Measurements from ENCODE around the gene HNRNPH1. TPM values are rescaled to one million over a fixed set of nuclear protein-coding genes. Genes with fewer than 3 reads are reported as not detected.

The HNRNPH1 gene
- total RNA-seq, 1 experiment from 2014 or later = 564 TPM

DNA sequence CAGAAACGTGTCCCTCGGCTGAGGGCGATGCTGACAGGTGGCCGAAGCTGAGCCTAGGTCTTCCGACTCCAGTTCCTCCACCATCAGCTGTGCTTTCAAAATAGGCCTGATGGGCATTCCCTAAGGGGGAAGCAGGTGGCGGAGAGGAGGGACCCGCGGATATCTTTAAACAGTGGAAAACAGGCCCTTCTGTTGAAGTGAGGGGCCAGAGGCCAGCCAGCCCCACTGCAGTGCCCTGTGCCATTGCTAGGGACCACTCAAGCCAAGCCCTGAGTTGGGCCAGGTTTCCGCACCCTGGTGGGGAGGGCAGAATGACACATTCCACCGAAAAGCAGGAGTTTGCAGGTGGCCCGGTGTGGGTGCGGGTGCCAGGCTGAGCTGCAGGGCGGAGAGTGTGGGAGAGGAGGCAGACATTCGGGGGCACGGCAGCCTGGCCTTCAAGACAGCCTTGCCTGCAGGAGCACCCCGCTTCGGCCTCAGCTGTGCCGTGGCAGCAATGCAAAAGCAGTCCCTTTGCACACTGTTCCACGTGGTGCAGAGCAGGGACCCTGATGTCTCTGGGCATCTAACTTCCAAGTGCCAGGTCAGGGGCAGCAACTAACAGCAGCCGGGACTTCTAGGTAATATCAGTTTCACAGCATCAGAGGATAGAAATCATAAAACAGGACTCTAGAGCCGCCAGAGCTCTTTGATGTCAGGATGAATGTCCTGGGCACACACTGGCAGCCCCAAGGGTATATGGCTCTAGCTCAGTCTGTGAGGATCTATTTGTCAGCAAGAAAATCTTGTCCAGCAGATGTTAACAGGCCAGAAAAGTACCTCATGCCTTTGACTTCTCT is 17.2 kb downstream of the HNRNPH1 start:
- DNase-seq (ENCODE audit: extremely low read depth, low read depth) = no peak

DNA sequence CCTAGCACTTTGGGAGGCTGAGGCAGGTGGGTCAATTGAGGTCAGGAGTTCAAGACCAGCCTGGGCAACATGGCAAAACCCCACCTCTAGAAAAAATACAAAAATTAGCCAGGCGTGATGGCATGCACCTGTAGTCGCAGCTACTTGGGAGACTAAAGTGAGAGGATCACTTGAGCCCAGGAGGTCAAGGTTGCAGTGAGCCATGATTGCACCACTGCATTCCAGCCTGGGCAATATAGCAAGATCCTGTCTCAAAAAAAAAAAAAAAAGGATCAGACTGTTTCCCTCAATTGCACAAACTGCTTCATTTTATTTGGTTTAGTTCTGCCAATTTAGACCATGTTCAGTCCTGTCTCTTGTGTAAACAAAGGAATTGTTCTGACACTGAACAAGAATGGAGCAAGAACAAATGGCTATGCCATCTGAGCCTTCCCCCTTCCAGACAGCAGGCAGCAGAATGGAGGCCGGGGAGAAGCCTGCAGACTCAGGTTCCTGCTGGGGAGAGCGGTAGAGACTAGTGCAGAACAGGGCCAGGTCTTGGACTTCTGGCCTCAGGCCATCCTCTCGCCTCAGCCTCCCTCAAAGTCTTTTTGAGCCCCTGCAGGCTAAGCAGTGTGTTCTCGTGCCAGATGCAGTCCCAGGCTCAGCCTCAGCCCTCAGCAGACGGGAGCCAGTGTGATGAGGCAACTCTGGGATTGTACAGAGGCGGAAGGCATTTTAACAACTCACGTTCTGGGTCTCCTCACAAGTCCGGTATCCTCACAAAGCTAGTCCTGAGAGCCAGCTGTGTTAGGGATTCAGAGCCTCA is 18.2 kb downstream of the HNRNPH1 start:
- no peak for DNase-seq (ENCODE audit: extremely low read depth, low read depth)

DNA sequence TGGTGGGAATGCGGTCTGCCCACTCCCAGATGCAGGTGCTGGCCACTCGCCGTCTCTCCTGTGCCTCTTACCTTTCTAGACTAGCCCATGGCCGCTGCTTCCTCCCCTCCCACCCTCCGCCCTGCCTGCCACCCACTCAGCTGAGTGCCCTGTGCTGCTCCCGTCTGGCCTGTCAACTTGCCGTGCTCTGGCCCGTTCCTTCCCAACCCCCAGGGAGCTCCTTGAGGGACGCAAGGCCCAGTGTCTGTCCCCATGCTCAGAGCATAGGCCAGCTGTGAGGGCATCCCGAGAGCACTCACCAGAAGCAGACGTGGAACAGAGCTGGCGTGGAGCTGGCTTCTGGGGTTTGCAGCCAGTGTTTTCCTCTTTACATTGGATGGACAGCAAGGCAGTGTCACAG is 20.2 kb downstream of the HNRNPH1 start:
- no peak for DNase-seq (ENCODE audit: extremely low read depth, low read depth)

DNA sequence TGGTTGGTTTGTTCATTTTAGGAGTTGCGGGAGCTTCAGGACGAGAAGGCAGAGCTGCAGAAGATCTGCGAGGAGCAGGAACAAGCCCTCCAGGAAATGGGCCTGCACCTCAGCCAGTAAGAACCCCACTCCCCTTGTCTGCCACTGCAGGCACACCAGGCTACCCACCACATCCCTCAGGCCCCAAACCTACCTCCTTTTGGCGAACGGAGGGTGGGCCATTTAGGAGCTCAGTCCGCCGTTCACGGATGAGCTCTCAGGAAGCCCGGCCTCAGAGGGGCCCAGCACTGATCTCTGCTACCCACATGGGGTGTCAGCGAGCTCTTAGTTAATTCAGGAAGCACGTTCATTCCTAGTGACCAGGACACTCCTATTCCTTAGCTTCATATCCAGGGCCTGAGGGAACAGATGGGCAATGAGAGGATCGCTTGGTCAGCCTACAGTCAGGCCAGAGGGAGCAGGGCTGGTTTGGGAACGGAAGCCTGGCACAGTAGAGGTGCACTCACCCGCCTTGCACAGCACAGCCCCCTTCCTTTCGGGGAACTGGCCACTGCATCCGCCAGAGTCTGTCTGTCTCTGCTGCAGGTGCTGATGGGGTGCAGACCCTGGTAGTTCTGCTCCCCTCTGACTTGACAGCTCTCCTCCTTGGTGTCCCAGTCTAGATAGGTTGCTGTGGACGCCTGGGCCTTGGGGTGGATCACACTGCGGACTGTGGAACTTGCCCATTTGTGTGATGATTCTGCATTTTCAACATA is 21.4 kb downstream of the HNRNPH1 start:
- DNase-seq (ENCODE audit: extremely low read depth, low read depth) = no peak

DNA sequence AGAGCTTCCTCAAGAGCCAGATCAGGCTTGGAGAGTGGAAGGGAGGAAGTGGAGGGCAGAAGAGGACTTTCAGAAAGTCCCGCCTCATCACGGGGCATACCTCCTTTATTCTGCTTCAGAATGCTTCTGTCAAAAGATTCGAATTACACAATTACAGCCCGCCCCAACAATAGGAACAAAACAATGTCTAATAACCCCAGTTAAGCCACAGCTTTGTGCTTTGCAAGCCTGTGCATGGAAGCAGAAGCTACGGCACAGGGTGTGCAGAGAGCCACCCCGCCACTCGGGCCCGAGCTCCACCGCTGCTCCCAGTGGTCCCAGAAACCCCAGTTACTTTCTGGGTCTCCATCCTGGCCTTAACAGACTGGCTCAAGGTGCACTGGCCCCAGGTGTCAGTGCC is 23.5 kb downstream of the HNRNPH1 start:
- DNase-seq (ENCODE audit: extremely low read depth, low read depth) = no peak

DNA sequence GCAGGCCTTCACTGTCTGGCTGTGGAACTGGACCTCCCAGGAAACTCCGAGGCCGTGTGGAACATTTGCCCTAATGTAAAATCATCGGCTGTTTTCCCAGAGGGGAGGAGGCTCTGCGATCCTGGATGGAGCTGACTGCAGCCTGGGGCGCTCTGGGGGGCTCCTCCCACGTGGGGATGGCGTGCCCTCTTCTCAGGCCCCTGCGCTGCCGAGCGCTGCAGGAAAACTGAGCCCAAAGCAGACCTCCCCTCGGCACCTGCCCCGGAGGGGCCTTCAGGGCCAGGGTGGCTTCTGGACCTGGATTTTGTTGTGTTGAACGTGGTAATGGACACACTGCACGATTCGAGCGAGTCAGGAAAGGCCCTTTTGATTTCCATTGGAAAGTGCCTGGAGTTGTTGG is 23.9 kb downstream of the HNRNPH1 start:
- no peak for DNase-seq (ENCODE audit: extremely low read depth, low read depth)

DNA sequence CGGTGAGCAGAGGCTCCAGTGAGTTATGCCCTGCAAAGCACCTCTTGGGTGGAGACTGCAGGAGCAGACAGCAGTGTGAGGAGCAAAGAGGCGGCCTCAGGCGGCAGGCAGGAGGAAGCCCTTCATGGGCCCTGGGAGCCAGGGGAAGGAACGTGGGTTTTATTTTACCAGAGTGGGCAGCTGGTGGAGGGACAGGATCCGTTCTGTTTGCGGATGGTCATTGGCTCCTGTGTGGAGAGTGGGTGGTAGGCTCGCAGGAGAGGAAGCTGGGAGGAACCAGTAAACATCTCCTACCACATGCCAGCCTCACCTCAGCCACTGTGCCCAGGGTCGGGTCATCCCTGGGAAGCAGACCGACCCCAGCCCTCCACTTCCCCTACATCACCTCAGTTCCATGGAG is 24.4 kb downstream of the HNRNPH1 start:
- DNase-seq (ENCODE audit: extremely low read depth, low read depth) = no peak

DNA sequence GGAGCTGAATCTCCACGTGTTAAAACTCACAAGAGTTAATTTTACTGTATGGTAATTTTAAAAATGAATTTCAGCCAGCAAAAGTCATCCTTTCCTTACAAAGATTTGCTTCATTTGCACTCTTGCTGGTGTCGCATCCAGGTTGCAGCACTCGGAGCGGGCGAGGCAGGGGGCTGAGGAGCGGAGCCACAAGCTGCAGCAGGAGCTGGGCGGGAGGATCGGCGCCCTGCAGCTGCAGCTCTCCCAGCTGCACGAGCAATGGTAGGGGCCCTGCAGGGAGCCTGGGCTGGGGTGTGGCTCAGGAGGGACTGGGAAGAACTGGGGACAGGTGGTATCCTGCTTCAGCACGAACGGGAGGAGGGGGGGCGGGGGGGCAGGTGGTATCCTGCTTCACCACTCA is 27.1 kb downstream of the HNRNPH1 start:
- no peak for DNase-seq (ENCODE audit: extremely low read depth, low read depth)

DNA sequence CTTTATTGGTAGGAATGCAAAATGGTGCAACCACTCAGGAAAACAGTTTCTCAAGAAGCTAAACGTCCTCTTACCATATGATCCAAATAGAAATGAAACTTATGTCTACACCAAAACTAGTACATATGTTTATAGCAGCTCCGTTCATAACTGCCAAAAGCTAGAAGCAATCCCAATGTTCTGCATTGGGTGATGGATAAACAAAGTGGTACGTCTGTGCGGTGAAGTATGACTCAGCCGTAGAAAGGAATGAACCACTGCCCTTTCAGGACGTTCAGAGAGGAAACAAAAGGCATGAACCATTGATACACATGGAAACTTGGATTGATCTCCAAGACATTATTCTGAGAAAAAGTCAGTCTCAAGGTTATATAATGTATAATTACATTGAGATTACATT is 27.6 kb downstream of the HNRNPH1 start:
- no peak for DNase-seq (ENCODE audit: extremely low read depth, low read depth)

DNA sequence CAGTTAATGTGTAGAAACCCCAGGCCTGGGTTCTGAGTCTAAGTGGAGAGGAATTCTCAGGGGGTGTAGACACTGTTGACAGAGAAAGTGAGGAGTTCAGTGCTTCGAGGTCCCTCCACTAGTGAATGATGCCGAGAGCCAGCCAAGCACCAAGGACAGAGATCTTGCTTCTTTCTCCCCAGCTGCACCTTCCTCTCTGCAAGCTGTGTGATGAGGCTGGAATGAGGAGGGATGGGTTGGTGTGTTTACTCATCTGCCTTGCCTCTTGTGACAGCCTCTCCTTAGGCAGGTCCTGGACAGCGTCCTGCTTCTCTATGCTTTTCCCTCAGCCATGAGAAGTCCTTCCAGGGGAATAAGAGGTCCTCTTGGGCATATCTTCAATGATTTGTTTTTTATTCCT is 35.3 kb downstream of the HNRNPH1 start:
- no peak for DNase-seq (ENCODE audit: extremely low read depth, low read depth)

DNA sequence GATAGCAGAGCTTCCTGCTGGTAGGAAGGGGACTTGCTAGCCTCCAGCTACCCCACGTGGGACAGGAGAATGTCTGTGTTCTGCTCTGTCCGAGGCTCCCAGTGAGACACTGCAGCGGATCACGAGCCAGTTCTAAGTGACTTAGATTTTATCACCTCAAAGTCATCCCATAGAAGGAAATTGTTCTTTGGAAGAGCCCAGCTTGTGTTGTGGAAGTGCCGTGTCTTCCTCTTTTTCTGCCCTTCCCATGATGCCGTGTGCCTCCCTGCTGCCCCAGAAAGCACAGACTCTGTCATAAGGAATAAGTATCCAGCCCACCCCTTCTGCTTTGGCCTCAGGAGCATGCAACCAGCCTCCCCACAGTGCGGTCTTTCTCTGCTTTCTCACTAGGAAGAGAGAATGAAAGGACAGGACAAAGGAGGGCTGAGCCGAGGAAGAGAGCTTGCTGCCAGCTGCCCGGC is 37.5 kb downstream of the HNRNPH1 start:
- no peak for DNase-seq (ENCODE audit: extremely low read depth, low read depth)

DNA sequence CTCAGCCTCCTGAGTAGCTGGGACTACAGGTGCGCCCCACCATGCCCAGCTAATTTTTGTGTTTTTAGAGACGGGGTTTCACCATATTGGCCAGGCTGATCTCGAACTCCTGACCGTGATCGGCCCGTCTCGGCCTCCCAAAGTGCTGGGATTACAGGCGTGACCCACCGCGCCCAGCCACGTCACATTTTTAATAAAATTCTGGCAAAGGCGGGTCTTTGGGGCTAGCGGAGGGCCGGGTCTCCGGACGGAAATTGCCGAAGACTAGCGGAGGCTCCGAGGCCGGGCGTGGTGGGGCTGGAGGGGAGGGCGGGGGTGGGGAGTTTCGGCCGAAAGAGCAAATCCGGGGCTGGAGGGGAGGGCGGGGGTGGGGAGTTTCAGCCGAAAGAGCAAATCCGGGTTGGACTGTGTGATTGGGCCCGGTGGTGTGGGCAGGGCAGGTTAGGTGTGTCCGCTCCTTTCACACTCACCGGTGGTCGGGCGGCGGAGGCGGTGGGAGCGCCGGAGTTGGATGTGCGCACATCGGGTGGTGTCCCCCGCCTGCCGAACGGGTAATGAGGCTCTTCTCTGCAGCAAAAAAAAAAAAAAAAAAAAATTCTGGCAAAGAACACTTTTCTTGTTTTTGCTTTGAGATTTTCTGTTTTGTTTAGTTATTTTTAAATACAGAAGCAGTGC is 46.0 kb downstream of the HNRNPH1 start:
- DNase-seq (ENCODE audit: extremely low read depth, low read depth) = no peak

DNA sequence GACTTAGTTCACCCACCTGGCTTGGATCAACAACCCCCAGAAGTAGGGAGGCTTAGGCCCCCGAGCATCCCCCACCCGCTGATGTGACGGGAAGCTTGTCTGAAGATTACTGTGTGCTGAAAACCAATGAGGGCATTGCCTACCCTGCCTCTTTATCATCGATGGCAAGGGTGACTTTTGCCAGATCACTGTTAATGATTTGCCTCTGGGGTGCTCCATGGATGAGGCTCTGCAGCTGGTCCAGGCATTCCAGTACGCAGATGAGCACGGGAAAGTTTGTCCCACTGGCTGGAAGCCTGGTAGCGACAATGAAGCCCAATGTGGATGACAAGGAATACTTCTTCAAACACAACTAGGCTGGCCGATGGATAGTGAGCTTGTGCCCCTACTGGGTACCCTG is 51.1 kb downstream of the HNRNPH1 start:
- DNase-seq (ENCODE audit: extremely low read depth, low read depth) = no peak

DNA sequence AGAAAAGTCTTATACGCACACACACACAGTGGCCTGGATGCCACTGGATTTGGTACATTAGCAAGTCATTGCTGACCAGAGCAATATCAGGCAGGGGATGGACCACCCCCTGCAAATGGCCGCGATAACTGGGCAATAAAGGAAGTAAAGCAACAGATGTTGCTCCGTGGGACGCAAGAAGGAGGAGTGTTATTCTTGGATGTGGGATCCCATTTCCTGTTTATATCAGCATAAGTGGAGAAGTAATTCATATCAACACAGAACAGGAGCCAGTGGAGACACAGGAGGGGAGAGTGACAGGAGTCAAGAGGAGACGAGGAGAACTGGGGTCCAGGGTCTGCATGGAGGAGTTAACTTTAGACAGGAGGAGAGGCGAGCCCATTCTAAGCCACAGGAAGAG is 54.8 kb downstream of the HNRNPH1 start:
- no peak for DNase-seq (ENCODE audit: extremely low read depth, low read depth)

DNA sequence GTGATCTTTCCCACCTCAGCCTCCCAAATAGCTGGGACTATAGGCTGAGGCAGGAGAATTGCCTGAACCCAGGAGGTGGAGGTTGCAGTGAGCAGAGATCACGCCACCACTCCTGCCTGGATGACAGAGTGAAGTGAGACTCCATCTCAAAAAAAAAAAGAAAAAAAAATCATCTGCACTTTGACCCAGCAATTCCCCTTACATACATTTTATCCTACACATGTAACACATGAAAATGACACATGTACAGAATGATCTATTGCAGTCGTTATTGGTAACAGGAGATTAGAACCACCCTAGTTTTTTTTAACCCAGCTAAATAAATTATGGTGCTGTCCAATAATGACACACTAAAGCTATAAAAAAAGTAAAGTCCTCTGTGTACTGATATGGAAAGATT is 58.9 kb downstream of the HNRNPH1 start:
- DNase-seq (ENCODE audit: extremely low read depth, low read depth) = no peak

Small RNAs within 50 kb of the gene (small RNA-seq; reads per million reads assigned to genes)
- 0 reads per million in 2 experiments for gene RF00017

Other genes with a start within 250 kb of the HNRNPH1 start
- 38.0 and 39.2 TPM in 2 replicates for gene RUFY1, start 73.1 kb downstream of the HNRNPH1 start, total RNA-seq (2014; rRNA removed; shearing (Covaris generic))
- not detected in 2 replicates for gene CBY3, start 57.4 kb upstream of the HNRNPH1 start, total RNA-seq (2014; rRNA removed; shearing (Covaris generic))
- gene CANX, start 75.3 kb upstream of the HNRNPH1 start, total RNA-seq (2014; rRNA removed; shearing (Covaris generic)) = 1,531 and 1,574 TPM in 2 replicates
- 13.0 and 13.1 TPM in 2 replicates for gene MAML1, start 109.2 kb upstream of the HNRNPH1 start, total RNA-seq (2014; rRNA removed; shearing (Covaris generic))
- gene LTC4S, start 170.3 kb upstream of the HNRNPH1 start, total RNA-seq (2014; rRNA removed; shearing (Covaris generic)) = 0.81 and 0.87 TPM in 2 replicates
- 94.0 and 101 TPM in 2 replicates for gene MGAT4B, start 183.2 kb upstream of the HNRNPH1 start, total RNA-seq (2014; rRNA removed; shearing (Covaris generic))
- gene SQSTM1, start 197.2 kb upstream of the HNRNPH1 start, total RNA-seq (2014; rRNA removed; shearing (Covaris generic)) = 632 and 637 TPM in 2 replicates
- gene MRNIP, start 235.1 kb upstream of the HNRNPH1 start, total RNA-seq (2014; rRNA removed; shearing (Covaris generic)) = 13.6 and 21.5 TPM in 2 replicates

All from NCI-H460 (cell line).